Left cardiac atrium (tissue), 4 donors: ENCODE measurements around the gene LIMK2. TPM values are rescaled to one million over a fixed set of nuclear protein-coding genes. Genes with fewer than 3 reads are reported as not detected.
A peak's percentile ranks its signal among the peaks of the same experiment; 100 is the strongest.

ENCODE experiments used
- ATAC-seq, 2 donors: fragments of 200-7000 bp; cut with Tn5 transposase; one replicate each; pipeline ENCODE4 v1.9.1; 2020; ENCODE audit warnings: mild to moderate bottlenecking in 2 of 2, moderate library complexity in 2 of 2
- DNase-seq: peaks from one replicate; pipeline ENCODE4 v3.0.0-alpha.2; 2020
- intact Hi-C, 2 donors: fragments of 100-400 bp; cut with DNase I; formaldehyde crosslinking; loops; one replicate each; pipeline versions ENCODE4 v1.14.1 to v1.15.1; 2022 to 2023
- total RNA-seq, 2 donors: library from RNA; stranded (reverse); fragmentation: NEBNext Ultra II Directional; extraction: Animal tissue kit (Norgen Biotek cat#: 25700); gene quantifications; one replicate each; pipeline ENCODE4 v1.2.1, GENCODE V29; 2021
- donor health status: DM: no; HTN: yes; CAD: no.
- donor health status: DM: no; HTN: yes; CAD: no; lungs with severe emphysema.
- donor health status: DM: yes; HTN: yes; CAD: no.
- donor health status: Dilated cardiomyopathy.

Gene LIMK2
- total RNA-seq, 2 donors from 2014 or later, result 10.2 to 18.5 TPM

- DNase-seq (no peak), ATAC-seq (no peak)
- intact Hi-C loops, result no loop called here
Measured at GRCh38 chr22:31262312-31263133, 50.4 kb downstream of the LIMK2 start.

DNA sequence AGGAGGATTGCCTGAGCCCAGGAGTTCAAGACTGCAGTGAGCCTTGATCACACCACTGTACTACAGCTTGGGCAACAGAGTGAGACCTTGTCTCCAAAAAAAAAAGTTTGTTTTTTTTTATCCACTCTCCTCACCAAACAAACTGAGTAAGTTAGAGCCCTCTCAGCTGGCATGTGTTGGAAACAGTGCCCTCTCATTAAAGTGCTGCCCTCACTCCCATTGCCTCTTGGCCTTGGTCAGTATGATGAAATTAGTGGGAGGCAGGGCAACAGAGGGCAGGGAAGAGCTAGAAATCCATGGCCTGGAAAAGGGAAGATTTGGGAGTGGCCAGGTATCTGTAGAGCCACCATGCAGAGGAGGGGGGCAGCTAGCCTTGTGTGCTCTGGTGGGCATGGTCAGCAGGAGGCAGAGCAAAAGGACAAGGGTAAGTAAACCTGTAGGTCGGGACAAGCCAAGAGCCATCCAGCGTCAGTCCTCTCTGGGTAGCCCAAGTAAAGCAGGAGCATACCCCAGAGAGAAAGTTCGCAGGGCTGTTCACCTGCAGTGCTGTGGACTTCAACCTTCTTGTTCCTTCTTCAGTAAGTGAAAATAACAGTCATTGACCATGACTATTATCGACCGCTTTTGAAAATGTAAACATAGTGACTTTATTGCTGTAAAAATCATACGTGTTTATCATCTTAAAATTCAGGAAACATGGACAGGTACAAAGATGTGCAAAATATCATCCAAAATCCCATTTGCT lies 52.0 kb downstream of the LIMK2 start:
- intact Hi-C loops, result no loop called here
- no peak for DNase-seq
- ATAC-seq, result no peak

DNA sequence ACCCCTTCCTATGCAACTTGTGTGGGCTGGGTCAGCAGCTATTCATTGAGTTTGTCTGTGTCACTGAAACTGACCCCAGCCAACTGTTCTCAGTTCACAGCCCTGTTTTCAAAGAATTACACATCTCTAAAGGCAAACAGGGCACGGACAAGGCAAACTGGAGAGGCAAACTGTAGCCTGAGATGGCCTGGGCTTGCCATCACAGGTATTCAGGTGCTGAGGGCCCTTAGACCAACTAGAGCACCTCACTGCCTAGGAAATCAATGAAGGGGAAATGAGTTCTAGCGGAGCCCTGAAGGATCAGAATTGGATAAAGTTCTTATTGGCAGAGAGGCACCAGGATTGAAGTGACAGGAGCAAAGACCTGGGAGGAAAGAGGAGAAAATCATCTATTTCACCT lies 56.2 kb downstream of the LIMK2 start:
- no peak for ATAC-seq
- intact Hi-C loops, result no loop called here
- DNase-seq, result no peak

GRCh38 chr22:31269892-31270579 lies 57.9 kb downstream of the LIMK2 start:
- intact Hi-C loops, result loop anchor here in 1 of 2 donors (10.0 kb wide), 1 partner anchor 55 kb away; the partner anchor contains the start of gene LIMK2
- ATAC-seq, result no peak

GRCh38 chr22:31271026-31271425 lies 58.9 kb downstream of the LIMK2 start:
- ATAC-seq, result no peak
- no peak for DNase-seq
- intact Hi-C loops, result loop anchor here in 1 of 2 donors (10.0 kb wide), 1 partner anchor 56 kb away; the partner anchor contains the start of gene LIMK2

More at GRCh38 chr22:31269892-31270579, 57.9 kb downstream of the LIMK2 start:
- no peak for DNase-seq

DNA sequence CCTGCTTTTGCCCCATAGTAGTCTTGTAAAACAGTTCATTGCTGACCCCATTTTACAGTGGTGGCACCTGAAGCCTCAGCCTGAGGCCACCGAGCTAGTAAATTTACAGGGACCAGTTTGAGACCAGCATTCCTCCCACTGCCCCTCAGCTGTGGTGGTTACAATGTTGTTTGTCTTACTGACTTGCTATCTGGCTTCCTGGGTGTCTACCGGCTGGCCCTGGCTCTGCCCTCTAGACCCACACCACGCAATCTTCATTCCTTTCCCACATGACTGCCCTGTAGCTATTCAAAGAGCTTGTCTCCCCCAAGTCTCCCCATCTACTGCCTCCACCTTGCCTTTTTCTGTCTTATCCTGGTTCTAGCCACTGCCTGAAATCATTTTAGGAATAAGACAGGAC lies 59.4 kb downstream of the LIMK2 start:
- ATAC-seq, result no peak
- intact Hi-C loops, result loop anchor here in 1 of 2 donors (10.0 kb wide), 1 partner anchor 57 kb away; the partner anchor contains the start of gene LIMK2
- DNase-seq, result no peak

GRCh38 chr22:31272522-31273446 lies 60.7 kb downstream of the LIMK2 start:
- intact Hi-C loops, result loop anchor here in 1 of 2 donors (10.0 kb wide), 1 partner anchor 58 kb away; the partner anchor contains the start of gene LIMK2
- ATAC-seq (peak; percentile 73 to 80), DNase-seq (peak; percentile 50)

DNA sequence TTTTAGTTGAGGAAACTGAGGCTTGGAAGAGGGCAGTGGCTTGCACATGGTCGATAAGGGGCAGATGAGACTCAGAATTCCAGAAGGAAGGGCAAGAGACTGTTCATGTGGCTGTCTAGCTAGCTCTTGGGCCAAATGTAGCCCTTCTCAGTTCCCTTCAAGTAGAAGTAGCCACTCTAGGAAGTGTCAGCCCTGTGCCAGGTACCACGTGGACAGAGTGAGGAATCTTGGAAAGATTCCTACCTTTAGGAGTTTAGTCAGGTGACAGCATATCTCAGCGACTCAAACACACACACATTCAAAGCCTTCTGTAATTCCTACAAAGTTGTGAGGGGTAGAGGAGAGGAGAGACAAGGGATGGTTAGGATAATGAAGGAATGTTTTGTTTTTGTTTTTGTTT lies 61.9 kb downstream of the LIMK2 start:
- ATAC-seq (no peak), DNase-seq (no peak)
- intact Hi-C loops, result loop anchor here in 1 of 2 donors (10.0 kb wide), 1 partner anchor 59 kb away; the partner anchor contains the start of gene LIMK2

- DNase-seq (no peak), ATAC-seq (no peak)
- intact Hi-C loops, result loop anchor here in 1 of 2 donors (10.0 kb wide), 1 partner anchor 60 kb away; the partner anchor contains the start of gene LIMK2
Measured at GRCh38 chr22:31275018-31275417, 62.9 kb downstream of the LIMK2 start.

- ATAC-seq (no peak), DNase-seq (no peak)
- intact Hi-C loops, result loop anchor here in 1 of 2 donors (10.0 kb wide), 1 partner anchor 61 kb away; the partner anchor contains the start of gene LIMK2
Measured at GRCh38 chr22:31275576-31275975, 63.5 kb downstream of the LIMK2 start.

DNA sequence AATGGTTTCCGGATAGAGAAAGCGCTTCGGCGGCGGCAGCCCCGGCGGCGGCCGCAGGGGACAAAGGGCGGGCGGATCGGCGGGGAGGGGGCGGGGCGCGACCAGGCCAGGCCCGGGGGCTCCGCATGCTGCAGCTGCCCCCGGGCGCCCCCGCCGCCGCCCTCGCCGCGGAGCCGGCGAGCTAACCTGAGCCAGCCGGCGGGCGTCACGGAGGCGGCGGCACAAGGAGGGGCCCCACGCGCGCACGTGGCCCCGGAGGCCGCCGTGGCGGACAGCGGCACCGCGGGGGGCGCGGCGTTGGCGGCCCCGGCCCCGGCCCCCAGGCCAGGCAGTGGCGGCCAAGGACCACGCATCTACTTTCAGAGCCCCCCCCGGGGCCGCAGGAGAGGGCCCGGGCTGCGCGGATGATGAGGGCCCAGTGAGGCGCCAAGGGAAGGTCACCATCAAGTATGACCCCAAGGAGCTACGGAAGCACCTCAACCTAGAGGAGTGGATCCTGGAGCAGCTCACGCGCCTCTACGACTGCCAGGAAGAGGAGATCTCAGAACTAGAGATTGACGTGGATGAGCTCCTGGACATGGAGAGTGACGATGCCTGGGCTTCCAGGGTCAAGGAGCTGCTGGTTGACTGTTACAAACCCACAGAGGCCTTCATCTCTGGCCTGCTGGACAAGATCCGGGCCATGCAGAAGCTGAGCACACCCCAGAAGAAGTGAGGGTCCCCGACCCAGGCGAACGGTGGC lies 64.5 kb downstream of the LIMK2 start:
- no peak for ATAC-seq
- intact Hi-C loops, result loop anchor here in 1 of 2 donors (10.0 kb wide), 1 partner anchor 62 kb away; the partner anchor contains the start of gene LIMK2
- DNase-seq, result no peak

DNA sequence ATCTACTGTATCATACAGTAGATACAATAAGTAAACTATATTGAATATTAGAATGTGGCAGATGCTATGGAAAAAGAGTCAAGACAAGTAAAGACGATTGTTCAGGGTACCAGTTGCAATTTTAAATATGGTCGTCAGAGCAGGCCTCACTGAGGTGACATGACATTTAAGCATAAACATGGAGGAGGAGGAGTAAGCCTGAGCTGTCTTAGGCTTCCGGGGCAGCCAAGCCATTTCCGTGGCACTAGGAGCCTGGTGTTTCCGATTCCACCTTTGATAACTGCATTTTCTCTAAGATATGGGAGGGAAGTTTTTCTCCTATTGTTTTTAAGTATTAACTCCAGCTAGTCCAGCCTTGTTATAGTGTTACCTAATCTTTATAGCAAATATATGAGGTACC lies 65.6 kb downstream of the LIMK2 start:
- ATAC-seq (no peak), DNase-seq (no peak)
- intact Hi-C loops, result loop anchor here in 1 of 2 donors (10.0 kb wide), 1 partner anchor 63 kb away; the partner anchor contains the start of gene LIMK2

DNA sequence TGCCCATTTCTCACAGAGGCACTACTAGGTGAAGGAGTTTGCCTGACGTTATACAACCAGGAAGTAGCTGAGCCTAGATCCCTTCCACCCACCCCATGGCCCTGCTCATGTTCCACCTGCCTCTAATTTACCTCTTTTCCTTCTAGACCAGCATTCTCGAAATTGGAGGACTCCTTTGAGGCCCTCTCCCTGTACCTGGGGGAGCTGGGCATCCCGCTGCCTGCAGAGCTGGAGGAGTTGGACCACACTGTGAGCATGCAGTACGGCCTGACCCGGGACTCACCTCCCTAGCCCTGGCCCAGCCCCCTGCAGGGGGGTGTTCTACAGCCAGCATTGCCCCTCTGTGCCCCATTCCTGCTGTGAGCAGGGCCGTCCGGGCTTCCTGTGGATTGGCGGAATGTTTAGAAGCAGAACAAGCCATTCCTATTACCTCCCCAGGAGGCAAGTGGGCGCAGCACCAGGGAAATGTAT lies 66.1 kb downstream of the LIMK2 start:
- ATAC-seq (no peak), DNase-seq (no peak)
- intact Hi-C loops, result loop anchor here in 1 of 2 donors (10.0 kb wide), 1 partner anchor 63 kb away; the partner anchor contains the start of gene LIMK2

DNA sequence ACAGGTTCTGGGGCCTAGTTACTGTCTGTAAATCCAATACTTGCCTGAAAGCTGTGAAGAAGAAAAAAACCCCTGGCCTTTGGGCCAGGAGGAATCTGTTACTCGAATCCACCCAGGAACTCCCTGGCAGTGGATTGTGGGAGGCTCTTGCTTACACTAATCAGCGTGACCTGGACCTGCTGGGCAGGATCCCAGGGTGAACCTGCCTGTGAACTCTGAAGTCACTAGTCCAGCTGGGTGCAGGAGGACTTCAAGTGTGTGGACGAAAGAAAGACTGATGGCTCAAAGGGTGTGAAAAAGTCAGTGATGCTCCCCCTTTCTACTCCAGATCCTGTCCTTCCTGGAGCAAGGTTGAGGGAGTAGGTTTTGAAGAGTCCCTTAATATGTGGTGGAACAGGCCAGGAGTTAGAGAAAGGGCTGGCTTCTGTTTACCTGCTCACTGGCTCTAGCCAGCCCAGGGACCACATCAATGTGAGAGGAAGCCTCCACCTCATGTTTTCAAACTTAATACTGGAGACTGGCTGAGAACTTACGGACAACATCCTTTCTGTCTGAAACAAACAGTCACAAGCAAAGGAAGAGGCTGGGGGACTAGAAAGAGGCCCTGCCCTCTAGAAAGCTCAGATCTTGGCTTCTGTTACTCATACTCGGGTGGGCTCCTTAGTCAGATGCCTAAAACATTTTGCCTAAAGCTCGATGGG lies 66.7 kb downstream of the LIMK2 start:
- intact Hi-C loops, result loop anchor here in 1 of 2 donors (10.0 kb wide), 1 partner anchor 64 kb away; the partner anchor contains the start of gene LIMK2
- ATAC-seq (peak in 1 of 2 donors; percentile 32), DNase-seq (no peak)

- ATAC-seq (peak in 1 of 2 donors; percentile 4), DNase-seq (no peak)
- intact Hi-C loops, result loop anchor here in 1 of 2 donors (10.0 kb wide), 1 partner anchor 64 kb away; the partner anchor contains the start of gene LIMK2
Measured at GRCh38 chr22:31279327-31279669, 67.2 kb downstream of the LIMK2 start.

GRCh38 chr22:31279821-31280505 lies 67.9 kb downstream of the LIMK2 start:
- intact Hi-C loops, result loop anchor here in 1 of 2 donors (10.0 kb wide), 1 partner anchor 65 kb away; the partner anchor contains the start of gene LIMK2
- DNase-seq, result no peak
- no peak for ATAC-seq
